ENCODE measurements around the gene FMR1NB. TPM values are rescaled to one million over a fixed set of nuclear protein-coding genes. Genes with fewer than 3 reads are reported as not detected.

The FMR1NB gene
- total and polyA plus RNA-seq, 2 of the 13 experiments (the other 11 are each of a cell fraction or from before 2014, with no cell fraction given), result not detected

DNA sequence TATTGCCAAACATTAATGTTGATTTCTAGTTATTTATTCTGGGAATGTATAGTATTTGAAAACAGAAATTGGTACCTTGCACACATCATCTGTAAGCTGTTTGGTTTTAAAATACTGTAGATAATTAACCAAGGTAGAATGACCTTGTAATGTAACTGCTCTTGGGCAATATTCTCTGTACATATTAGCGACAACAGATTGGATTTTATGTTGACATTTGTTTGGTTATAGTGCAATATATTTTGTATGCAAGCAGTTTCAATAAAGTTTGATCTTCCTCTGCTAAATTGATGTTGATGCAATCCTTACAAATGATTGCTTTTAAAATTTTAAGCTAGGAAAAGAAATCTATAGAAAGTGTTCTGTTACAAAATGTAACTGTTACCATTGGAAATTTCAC, 30.8 kb upstream of the FMR1NB start (continued):
- TF ChIP-seq, protein P1, sequence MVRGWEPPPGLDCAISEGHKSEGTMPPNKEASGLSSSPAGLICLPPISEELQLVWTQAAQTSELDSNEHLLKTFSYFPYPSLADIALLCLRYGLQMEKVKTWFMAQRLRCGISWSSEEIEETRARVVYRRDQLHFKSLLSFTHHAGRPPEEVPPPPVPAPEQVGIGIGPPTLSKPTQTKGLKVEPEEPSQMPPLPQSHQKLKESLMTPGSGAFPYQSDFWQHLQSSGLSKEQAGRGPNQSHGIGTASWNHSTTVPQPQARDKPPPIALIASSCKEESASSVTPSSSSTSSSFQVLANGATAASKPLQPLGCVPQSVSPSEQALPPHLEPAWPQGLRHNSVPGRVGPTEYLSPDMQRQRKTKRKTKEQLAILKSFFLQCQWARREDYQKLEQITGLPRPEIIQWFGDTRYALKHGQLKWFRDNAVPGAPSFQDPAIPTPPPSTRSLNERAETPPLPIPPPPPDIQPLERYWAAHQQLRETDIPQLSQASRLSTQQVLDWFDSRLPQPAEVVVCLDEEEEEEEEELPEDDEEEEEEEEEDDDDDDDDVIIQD (CRISPR knock-in tag; IDR thresholded peaks at IDR 0.05; ENCODE audit: low read depth), result peak; percentile 36; the same call in 1 of the 2 replicates
- TF ChIP-seq, protein P2, sequence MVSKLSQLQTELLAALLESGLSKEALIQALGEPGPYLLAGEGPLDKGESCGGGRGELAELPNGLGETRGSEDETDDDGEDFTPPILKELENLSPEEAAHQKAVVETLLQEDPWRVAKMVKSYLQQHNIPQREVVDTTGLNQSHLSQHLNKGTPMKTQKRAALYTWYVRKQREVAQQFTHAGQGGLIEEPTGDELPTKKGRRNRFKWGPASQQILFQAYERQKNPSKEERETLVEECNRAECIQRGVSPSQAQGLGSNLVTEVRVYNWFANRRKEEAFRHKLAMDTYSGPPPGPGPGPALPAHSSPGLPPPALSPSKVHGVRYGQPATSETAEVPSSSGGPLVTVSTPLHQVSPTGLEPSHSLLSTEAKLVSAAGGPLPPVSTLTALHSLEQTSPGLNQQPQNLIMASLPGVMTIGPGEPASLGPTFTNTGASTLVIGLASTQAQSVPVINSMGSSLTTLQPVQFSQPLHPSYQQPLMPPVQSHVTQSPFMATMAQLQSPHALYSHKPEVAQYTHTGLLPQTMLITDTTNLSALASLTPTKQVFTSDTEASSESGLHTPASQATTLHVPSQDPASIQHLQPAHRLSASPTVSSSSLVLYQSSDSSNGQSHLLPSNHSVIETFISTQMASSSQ (IDR thresholded peaks at IDR 0.05; ENCODE audit: low read depth), result peak; percentile 83
- TF ChIP-seq, protein P2 (CRISPR knock-in tag; IDR thresholded peaks at IDR 0.05; ENCODE audit: borderline replicate concordance), result peak; percentile 75; the same call in 1 of the 2 replicates
- TF ChIP-seq, protein P3, sequence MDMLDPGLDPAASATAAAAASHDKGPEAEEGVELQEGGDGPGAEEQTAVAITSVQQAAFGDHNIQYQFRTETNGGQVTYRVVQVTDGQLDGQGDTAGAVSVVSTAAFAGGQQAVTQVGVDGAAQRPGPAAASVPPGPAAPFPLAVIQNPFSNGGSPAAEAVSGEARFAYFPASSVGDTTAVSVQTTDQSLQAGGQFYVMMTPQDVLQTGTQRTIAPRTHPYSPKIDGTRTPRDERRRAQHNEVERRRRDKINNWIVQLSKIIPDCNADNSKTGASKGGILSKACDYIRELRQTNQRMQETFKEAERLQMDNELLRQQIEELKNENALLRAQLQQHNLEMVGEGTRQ (IDR thresholded peaks at IDR 0.05; ENCODE audit: low read depth, low read length), result no peak
- TF ChIP-seq, protein P3 (CRISPR knock-in tag; IDR thresholded peaks at IDR 0.05; ENCODE audit: borderline replicate concordance), result no peak
- TF ChIP-seq FOXA3 (CRISPR knock-in tag; IDR thresholded peaks at IDR 0.05), result peak; percentile 64
- TF ChIP-seq, protein P4, sequence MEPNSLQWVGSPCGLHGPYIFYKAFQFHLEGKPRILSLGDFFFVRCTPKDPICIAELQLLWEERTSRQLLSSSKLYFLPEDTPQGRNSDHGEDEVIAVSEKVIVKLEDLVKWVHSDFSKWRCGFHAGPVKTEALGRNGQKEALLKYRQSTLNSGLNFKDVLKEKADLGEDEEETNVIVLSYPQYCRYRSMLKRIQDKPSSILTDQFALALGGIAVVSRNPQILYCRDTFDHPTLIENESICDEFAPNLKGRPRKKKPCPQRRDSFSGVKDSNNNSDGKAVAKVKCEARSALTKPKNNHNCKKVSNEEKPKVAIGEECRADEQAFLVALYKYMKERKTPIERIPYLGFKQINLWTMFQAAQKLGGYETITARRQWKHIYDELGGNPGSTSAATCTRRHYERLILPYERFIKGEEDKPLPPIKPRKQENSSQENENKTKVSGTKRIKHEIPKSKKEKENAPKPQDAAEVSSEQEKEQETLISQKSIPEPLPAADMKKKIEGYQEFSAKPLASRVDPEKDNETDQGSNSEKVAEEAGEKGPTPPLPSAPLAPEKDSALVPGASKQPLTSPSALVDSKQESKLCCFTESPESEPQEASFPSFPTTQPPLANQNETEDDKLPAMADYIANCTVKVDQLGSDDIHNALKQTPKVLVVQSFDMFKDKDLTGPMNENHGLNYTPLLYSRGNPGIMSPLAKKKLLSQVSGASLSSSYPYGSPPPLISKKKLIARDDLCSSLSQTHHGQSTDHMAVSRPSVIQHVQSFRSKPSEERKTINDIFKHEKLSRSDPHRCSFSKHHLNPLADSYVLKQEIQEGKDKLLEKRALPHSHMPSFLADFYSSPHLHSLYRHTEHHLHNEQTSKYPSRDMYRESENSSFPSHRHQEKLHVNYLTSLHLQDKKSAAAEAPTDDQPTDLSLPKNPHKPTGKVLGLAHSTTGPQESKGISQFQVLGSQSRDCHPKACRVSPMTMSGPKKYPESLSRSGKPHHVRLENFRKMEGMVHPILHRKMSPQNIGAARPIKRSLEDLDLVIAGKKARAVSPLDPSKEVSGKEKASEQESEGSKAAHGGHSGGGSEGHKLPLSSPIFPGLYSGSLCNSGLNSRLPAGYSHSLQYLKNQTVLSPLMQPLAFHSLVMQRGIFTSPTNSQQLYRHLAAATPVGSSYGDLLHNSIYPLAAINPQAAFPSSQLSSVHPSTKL (CRISPR knock-in tag; IDR thresholded peaks at IDR 0.05), result peak; percentile 70
- peak; percentile 86 for TF ChIP-seq CEBPG (CRISPR knock-in tag; IDR thresholded peaks at IDR 0.05)
- 0 out of 2 replicates have a peak, but pooled peaks have one; percentile 20 for TF ChIP-seq NFIC (IDR thresholded peaks at IDR 0.05; ENCODE audit: low read length)
- peak; percentile 17; the same call in 1 of the 2 replicates for TF ChIP-seq FOXJ3 (CRISPR knock-in tag; IDR thresholded peaks at IDR 0.05; ENCODE audit: borderline replicate concordance)
- TF ChIP-seq, protein P5, sequence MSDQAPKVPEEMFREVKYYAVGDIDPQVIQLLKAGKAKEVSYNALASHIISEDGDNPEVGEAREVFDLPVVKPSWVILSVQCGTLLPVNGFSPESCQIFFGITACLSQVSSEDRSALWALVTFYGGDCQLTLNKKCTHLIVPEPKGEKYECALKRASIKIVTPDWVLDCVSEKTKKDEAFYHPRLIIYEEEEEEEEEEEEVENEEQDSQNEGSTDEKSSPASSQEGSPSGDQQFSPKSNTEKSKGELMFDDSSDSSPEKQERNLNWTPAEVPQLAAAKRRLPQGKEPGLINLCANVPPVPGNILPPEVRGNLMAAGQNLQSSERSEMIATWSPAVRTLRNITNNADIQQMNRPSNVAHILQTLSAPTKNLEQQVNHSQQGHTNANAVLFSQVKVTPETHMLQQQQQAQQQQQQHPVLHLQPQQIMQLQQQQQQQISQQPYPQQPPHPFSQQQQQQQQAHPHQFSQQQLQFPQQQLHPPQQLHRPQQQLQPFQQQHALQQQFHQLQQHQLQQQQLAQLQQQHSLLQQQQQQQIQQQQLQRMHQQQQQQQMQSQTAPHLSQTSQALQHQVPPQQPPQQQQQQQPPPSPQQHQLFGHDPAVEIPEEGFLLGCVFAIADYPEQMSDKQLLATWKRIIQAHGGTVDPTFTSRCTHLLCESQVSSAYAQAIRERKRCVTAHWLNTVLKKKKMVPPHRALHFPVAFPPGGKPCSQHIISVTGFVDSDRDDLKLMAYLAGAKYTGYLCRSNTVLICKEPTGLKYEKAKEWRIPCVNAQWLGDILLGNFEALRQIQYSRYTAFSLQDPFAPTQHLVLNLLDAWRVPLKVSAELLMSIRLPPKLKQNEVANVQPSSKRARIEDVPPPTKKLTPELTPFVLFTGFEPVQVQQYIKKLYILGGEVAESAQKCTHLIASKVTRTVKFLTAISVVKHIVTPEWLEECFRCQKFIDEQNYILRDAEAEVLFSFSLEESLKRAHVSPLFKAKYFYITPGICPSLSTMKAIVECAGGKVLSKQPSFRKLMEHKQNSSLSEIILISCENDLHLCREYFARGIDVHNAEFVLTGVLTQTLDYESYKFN (CRISPR knock-in tag; conservative IDR thresholded peaks at IDR 0.05), result peak; percentile 49; the same call in 1 of the 2 replicates
- no peak for TF ChIP-seq GABPB1 (CRISPR knock-in tag; IDR thresholded peaks at IDR 0.05)
